Measurements from ENCODE around the gene FBXO44. TPM values are rescaled to one million over a fixed set of nuclear protein-coding genes. Genes with fewer than 3 reads are reported as not detected.

Gene FBXO44
- total RNA-seq, 2 experiments from 2014 or later, result 14.4 to 15.9 TPM

DNA sequence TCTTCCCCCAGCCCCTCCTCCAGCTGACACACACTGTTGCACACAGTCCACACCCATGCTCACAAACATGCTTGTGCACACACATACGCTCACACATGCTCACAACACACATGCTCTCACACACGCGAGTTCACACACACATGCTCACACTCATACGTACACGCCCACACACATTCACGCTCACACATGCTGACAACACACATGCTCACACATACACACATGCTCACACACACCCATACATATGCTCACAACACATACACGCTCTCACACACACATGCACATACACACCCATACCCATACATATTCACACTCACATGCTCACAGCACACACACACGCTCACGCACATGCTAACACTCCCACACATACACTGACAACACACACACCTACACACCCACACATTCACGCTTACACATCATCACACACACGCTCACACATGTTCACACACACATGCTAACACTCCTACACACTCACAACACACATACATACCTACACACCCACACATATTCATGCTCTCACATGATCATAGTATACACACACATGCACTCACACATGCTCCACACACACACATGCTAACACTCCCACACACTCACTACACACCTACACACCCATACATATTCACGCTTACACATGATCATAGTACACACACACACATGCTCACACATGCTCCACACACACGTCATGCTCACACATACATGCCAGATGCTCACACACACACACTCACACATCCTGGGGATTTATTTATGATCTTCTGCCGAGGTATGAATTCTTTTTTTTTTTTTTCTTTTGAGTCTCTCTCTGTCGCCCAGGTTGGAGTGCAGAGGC lies 47.5 kb downstream of the FBXO44 start:
- H3K36me3 Mint-ChIP-seq, result no peaks in the 10 kb centered on the region

DNA sequence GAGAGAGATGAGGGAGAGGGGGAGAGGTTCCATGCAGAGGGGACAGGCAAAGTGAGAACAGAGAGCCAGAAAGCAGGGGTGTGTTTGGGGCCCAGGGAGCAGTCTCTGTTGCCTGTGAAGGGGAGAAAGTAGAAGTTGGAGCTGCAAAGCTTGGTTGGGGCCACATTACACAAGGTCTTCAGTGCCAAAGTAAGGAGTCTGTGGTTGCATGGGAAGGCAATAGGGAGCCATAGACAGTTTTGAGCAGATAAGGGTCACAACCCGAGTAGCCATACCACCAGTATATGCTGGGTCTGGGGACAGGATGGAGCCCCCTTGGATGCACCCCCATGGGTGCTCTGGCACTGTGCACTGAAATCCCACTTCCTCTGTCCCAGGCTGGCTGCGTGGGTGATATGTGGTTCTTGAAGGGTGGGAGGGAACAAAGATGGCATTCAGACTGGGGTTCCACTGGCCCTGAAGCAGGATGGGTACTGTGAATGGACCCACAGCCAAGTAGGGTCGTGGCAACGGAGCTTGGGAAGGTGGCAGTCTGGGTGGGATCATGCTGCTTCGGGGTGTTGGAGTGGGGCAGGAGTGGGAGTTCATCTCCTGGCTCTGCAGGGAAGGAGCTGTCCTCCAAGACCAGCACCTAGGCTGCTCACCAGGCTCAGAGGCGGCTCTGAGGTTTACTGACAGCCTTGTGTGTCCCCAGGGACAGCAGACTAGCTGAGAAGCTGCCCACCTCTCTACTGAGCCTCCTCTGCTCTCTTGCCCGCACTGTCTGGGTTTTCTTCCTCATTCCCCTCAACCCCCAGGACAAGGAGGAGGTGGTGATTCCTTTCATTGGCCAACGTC lies 48.9 kb downstream of the FBXO44 start:
- Mint-ChIP-seq H3K9me3 (no peaks in the 10 kb centered on the region), H3K27me3 (peaks cover 3% of the 10 kb centered on the region), H3K27ac (no peak overlapping the region), H3K4me3 (no peak overlapping the region), H3K36me3 (no peaks in the 10 kb centered on the region), H3K4me1 (no peaks in the 10 kb centered on the region)
- no peak for DNase-seq

More for the DNA sequence above, 47.5 kb downstream of the FBXO44 start:
- Mint-ChIP-seq H3K4me3 (no peak overlapping the region), H3K27me3 (peaks cover 3% of the 10 kb centered on the region), H3K27ac (no peak overlapping the region), H3K9me3 (no peaks in the 10 kb centered on the region), H3K4me1 (peaks cover 3% of the 10 kb centered on the region)
- no peak for DNase-seq

DNA sequence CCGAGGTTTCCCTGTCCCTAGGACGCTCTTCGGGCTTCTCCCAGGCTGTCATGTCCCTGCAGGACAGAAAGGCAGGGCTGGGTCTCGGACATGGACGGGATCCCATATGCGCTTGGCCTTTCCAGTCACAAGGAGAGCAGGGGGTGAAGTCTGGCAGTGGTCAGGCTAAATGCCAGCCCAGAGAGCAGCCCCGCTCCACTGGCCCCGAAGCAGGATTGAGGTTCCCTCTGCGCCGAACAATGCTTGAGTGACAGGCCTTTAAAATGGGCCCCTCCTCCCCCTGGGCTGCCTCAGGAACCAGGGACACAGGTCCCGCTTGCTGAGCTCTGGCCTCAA lies 49.5 kb downstream of the FBXO44 start:
- no peaks in the 10 kb centered on the region for H3K36me3 Mint-ChIP-seq
- peaks cover 3% of the 10 kb centered on the region for H3K27me3 Mint-ChIP-seq
- H3K27ac Mint-ChIP-seq, result no peak overlapping the region
- H3K4me3 Mint-ChIP-seq, result no peak overlapping the region
- no peaks in the 10 kb centered on the region for H3K9me3 Mint-ChIP-seq
- DNase-seq, result no peak
- H3K4me1 Mint-ChIP-seq, result no peaks in the 10 kb centered on the region

DNA sequence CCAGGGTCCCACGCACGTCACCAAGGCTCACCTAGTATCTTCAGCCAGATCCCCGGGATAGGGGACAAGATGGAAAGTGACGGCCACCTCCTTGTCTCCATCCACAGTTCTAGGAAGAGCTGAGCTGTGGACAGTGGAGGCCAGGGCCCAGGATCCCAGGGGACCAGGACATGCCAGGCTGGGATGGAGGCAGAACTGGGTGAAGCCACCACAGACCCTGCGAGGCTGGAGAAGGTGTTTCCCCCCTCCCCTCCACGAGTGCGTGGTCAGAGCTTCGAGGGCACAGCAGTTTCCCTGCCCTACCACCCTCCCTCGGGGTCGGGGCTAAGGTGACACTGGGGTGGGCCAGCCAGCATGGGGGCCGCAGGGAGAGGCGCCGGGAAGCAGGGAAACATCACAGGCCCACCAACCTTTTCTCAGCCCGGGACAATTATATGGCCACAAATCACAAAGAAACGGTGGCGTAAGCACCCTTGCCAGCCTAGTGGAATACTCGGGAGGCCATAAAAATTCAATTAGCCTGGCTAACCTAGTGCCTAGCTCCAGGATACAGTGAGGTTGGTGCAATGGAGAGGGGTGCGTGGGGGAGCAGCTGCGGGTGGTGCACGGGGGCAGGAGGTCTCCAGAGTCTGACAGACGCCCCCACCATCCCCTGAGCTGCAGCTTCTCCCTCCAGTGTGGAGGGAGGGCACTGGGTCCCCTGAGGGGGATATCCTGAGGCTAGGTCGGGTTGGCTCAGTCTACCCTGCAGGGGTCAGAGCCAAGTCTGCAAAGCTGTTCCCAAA lies 50.2 kb downstream of the FBXO44 start:
- Mint-ChIP-seq H3K4me1 (no peaks in the 10 kb centered on the region), H3K9me3 (no peaks in the 10 kb centered on the region), H3K4me3 (no peak overlapping the region), H3K27ac (no peak overlapping the region), H3K27me3 (peaks cover 3% of the 10 kb centered on the region), H3K36me3 (no peaks in the 10 kb centered on the region)
- no peak for DNase-seq

DNA sequence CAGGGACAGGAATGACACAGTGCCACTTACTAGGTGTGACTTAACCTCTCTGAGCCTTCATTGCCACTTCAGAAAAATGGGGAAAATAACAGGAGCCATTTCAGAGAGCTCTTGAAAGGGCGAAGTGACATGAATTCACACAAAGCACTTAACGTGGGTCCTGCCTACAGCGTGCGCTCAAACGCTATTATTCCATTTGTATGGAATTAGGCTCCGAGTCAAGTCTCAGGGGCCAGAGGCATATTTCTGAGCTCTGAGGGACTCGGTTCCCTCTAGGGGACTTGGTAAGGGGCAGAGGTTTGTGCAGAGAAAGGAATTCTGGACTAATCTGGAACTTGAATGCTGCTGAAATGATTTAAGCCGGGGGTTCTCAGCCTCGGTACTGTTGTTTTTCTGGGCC lies 50.9 kb downstream of the FBXO44 start:
- DNase-seq, result no peak
- Mint-ChIP-seq H3K27ac (no peak overlapping the region), H3K36me3 (no peaks in the 10 kb centered on the region), H3K4me3 (no peak overlapping the region), H3K27me3 (peaks cover 3% of the 10 kb centered on the region), H3K9me3 (no peaks in the 10 kb centered on the region), H3K4me1 (no peaks in the 10 kb centered on the region)

DNA sequence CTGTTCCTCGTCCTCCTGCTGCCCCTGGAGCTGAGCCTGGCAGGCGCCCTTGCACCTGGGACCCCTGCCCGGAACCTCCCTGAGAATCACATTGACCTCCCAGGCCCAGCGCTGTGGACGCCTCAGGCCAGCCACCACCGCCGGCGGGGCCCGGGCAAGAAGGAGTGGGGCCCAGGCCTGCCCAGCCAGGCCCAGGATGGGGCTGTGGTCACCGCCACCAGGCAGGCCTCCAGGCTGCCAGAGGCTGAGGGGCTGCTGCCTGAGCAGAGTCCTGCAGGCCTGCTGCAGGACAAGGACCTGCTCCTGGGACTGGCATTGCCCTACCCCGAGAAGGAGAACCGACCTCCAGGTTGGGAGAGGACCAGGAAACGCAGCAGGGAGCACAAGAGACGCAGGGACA lies 51.6 kb downstream of the FBXO44 start:
- no peak for DNase-seq
- Mint-ChIP-seq H3K27me3 (no peaks in the 10 kb centered on the region), H3K27ac (no peak overlapping the region), H3K4me3 (no peak overlapping the region), H3K36me3 (no peaks in the 10 kb centered on the region), H3K4me1 (no peaks in the 10 kb centered on the region), H3K9me3 (no peaks in the 10 kb centered on the region)

DNA sequence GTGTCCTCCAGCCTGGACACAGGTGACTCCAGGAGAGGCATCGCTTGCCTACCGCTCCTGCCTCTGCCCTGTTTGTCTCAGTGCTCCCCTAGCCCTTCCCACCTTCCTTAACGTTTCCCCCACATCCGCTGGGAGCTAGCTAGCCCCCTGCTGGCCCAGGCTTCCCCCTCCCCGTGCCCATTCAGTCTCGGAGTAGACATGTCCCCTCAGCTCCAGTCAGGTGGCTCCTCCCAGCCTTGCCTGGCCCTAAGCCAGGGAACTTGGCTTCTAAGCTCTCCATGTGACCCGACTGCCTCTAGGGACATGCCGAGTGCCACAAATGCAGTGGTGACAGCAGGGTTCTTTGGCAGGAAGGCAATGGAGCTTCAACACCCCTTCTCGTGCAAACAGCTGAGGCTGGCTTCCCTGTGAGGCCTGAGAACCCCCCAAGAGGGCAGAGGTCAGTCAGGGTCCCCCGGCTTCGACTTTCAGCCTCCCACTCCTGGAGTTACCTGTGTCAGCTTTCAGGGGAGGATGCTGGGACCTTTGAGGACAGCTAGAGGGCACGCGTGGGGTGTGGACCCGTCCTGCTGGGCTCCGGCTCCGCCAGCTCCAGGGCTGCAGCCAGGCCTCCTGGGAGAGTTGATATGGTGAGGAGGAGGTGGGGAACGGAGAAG lies 53.1 kb downstream of the FBXO44 start:
- no peak for DNase-seq
- H3K4me3 Mint-ChIP-seq, result no peak overlapping the region
- no peaks in the 10 kb centered on the region for H3K27me3 Mint-ChIP-seq
- no peaks in the 10 kb centered on the region for H3K4me1 Mint-ChIP-seq
- H3K9me3 Mint-ChIP-seq, result no peaks in the 10 kb centered on the region
- no peak overlapping the region for H3K27ac Mint-ChIP-seq
- H3K36me3 Mint-ChIP-seq, result no peaks in the 10 kb centered on the region

DNA sequence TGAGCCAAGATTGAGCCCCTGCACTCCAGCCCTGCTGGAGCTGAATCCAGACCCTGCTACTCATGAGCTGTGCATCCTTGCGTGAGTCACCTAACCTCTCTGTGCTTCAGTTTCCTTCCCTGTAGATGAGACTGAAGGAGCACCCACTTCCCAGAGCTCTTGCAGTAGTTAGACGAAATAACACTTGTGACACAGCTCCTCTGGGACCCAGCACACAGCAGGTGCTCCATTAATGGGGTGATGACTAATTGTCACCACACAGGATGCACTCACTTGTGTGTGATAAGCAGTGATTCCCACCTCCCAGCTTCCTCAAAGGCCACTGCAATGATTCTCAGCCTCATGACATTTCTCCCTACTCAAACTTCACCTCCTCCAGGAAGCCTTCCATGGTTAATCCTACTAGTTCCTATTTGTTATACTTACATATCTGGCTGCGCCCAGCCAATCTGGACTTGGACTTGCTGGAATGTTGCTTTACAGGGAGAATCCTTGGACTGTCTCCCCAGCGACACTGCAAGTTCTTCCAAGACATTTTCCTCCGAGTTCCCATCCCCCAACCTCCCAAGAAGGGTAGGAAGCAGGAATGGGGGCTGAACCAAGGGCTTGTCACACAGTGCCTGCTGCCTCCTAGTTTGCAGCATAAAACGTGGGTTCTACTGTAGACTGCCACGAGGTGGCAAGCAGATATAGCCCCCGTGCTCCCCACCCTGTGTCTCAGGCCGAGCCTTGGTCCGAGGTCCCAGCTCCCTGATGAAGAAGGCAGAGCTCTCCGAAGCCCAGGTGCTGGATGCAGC lies 54.1 kb downstream of the FBXO44 start:
- DNase-seq, result no peak
- Mint-ChIP-seq H3K9me3 (no peaks in the 10 kb centered on the region), H3K27me3 (no peaks in the 10 kb centered on the region), H3K4me1 (no peaks in the 10 kb centered on the region), H3K36me3 (no peaks in the 10 kb centered on the region), H3K4me3 (no peak overlapping the region), H3K27ac (no peak overlapping the region)

DNA sequence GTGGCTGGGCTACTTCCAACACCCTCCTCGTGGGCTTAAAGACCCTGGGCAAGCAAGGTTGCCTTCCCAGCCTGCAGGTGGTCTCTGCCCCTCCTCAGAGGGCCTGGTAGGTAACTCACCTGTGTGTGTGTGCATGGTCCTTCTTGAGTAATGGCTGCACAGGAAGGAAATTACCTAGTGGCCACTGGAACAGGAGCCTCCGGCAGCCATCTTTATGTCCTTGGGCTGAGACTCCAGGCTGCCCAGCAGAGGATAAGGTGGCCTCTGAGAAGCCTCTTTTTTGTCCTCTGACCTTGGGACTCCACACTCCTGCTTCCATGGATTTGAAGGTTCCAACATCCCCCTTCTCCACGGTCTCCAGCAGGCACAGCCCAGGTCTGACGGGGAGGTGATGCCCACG lies 56.8 kb downstream of the FBXO44 start:
- DNase-seq, result no peak
- Mint-ChIP-seq H3K36me3 (no peaks in the 10 kb centered on the region), H3K27ac (no peak overlapping the region), H3K4me3 (no peak overlapping the region), H3K4me1 (no peaks in the 10 kb centered on the region), H3K27me3 (no peaks in the 10 kb centered on the region), H3K9me3 (no peaks in the 10 kb centered on the region)

DNA sequence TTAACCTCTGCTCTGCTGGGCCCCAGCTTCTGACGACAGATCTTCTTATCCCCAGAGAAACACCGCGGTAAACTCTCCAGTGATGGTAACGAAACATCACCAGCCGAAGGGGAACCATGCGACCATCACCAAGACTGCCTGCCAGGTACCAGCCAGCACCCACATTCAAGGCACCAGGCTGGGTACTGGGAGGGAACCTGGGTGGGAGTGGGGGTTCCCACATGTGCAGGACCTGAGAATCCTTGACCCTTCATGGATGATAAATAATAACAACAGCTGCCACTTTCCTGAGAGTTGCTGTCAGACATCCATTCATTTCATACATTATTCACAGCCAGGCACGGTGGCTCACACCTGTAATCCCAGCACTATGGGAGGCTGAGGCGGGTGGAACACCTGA lies 57.6 kb downstream of the FBXO44 start:
- no peaks in the 10 kb centered on the region for H3K27me3 Mint-ChIP-seq

More for the DNA sequence above, 57.6 kb downstream of the FBXO44 start:
- H3K27ac Mint-ChIP-seq, result no peak overlapping the region
- H3K4me1 Mint-ChIP-seq, result no peaks in the 10 kb centered on the region
- no peak for DNase-seq
- H3K9me3 Mint-ChIP-seq, result no peaks in the 10 kb centered on the region
- H3K4me3 Mint-ChIP-seq, result no peak overlapping the region
- H3K36me3 Mint-ChIP-seq, result no peaks in the 10 kb centered on the region

Other genes with a start within 250 kb of the FBXO44 start
- under 1 TPM; 0.20 to 0.58 TPM for gene DISP3, start 175.7 kb upstream of the FBXO44 start, total RNA-seq
- gene FBXO2, start 448 bp upstream of the FBXO44 start, total RNA-seq, result 1 to 10 TPM; 1.5 to 1.7 TPM
- gene FBXO6, start 9.3 kb downstream of the FBXO44 start, total RNA-seq, result 10 to 100 TPM; 15.5 to 16.8 TPM
- gene MAD2L2, start 26.3 kb downstream of the FBXO44 start, total RNA-seq, result 10 to 100 TPM; 71.9 to 72.1 TPM
- under 1 TPM; 0.08 to 0.16 TPM for gene DRAXIN, start 36.8 kb downstream of the FBXO44 start, total RNA-seq
- 10 to 100 TPM; 10.2 to 11.0 TPM for gene AGTRAP, start 81.3 kb downstream of the FBXO44 start, total RNA-seq
- gene C1orf167, start 107.3 kb downstream of the FBXO44 start, total RNA-seq, result not detected
- 10 to 100 TPM; 11.0 to 12.2 TPM for gene MTHFR, start 151.1 kb downstream of the FBXO44 start, total RNA-seq
- gene CLCN6, start 151.3 kb downstream of the FBXO44 start, total RNA-seq, result 10 to 100 TPM in 1 of 2 experiments, 1 to 10 TPM in 1; 9.6 to 13.3 TPM
- not detected for gene NPPA, start 192.9 kb downstream of the FBXO44 start, total RNA-seq
- not detected for gene NPPB, start 204.1 kb downstream of the FBXO44 start, total RNA-seq